Measurements from ENCODE around the gene KRTAP10-10.
"Not testable (repeated sequence)": the region's sequence is repeated elsewhere in the genome, so short reads cannot be mapped to it uniquely, and the experiment has no call there.

GRCh38 chr21:44627181-44627822 lies 9.9 kb upstream of the KRTAP10-10 start:
- TF ChIP-seq CTCF (IDR thresholded peaks at IDR 0.05 in 4 of 5, conservative IDR thresholded peaks at IDR 0.05 in 1 of 5); POLR2A (IDR thresholded peaks at IDR 0.05): not testable (repeated sequence)
